Endothelial cell of umbilical vein (primary cell): ENCODE results near the gene MYLK. TPM values are rescaled to one million over a fixed set of nuclear protein-coding genes. Genes with fewer than 3 reads are reported as not detected.
"Not testable (repeated sequence)": the region's sequence is repeated elsewhere in the genome, so short reads cannot be mapped to it uniquely, and the experiment has no call there.

Experiments
- BruUV-seq: library from RNA; stranded (reverse); fragments of 400-500 nt; replicated peaks from 2 replicates; lab custom pipeline; 2021; lab: Mats Ljungman, UMichigan
- CTCF ChIA-PET: fragments of 300-600, 350-600 bp; sonication (Branson Sonifier 250); formaldehyde crosslinking; loops from one replicate; lab custom pipeline; 2021; ENCODE audit warnings: antibody characterized with exemption, inconsistent platforms; lab: Charles Lee
- POLR2A ChIA-PET: fragments of 300-600, 350-600 bp; sonication (Branson Sonifier 250); formaldehyde crosslinking; loops from one replicate; lab custom pipeline; 2021; ENCODE audit warnings: antibody characterized with exemption, inconsistent platforms; lab: Charles Lee
- DNase-seq: peaks from one replicate; pipeline ENCODE4 v3.0.0-alpha.2; 2011; ENCODE audit warnings: low read depth, low spot score
- FAIRE-seq: peaks from 2 replicates; lab custom pipeline; 2011; peaks lifted over from hg19 to GRCh38; lab: Jason Lieb, UNC
- H2AFZ ChIP-seq: 2 replicates; pipeline ENCODE4 v1.6.0; 2012; ENCODE audit warnings: low read depth, low read length, control low read depth, inconsistent platforms
- H3K27ac ChIP-seq: 2 replicates; pipeline ENCODE4 v1.5.1; 2011; ENCODE audit warnings: low read depth, mild to moderate bottlenecking, control low read depth, low read length, moderate library complexity; ENCODE audit not compliant: insufficient read depth
- H3K27me3 ChIP-seq, 2 experiments: 2 replicates each; pipeline versions ENCODE4 v1.6.0 to v1.6.1; 2011; ENCODE audit warnings: low read length in 2 of 2, mixed read lengths in 1 of 2; ENCODE audit not compliant: control insufficient read depth in 2 of 2, insufficient read depth in 2 of 2
- H3K36me3 ChIP-seq, 2 experiments: 2 replicates in 1 of 2; 3 replicates in 1 of 2; pipeline ENCODE4 v1.5.1; 2011; ENCODE audit warnings: low read length in 2 of 2, mild to moderate bottlenecking in 1 of 2, moderate library complexity in 1 of 2; ENCODE audit not compliant: control insufficient read depth in 2 of 2, insufficient read depth in 2 of 2; ENCODE audit errors: extremely low read depth in 1 of 2
- H3K4me1 ChIP-seq: 3 replicates; pipeline ENCODE4 v1.5.1; 2011; ENCODE audit warnings: mild to moderate bottlenecking, low read length; ENCODE audit not compliant: control insufficient read depth, insufficient read depth; ENCODE audit errors: extremely low read depth
- H3K4me2 ChIP-seq: 2 replicates; pipeline ENCODE4 v1.6.1; 2011; ENCODE audit warnings: low read length, control low read depth, mixed read lengths; ENCODE audit not compliant: insufficient read depth
- H3K4me3 ChIP-seq, 3 experiments: fragments of 200-600 bp in 1 of 3; sonication (generic), shearing (Covaris generic) in 1 of 3; replicated peaks in 1 of 3; 2 replicates each; pipeline ENCODE4 v1.5.1; 2011 to 2016; ENCODE audit warnings: control low read depth in 3 of 3, low read length in 3 of 3, mild to moderate bottlenecking in 2 of 3, inconsistent platforms in 1 of 3, low read depth in 1 of 3, moderate library complexity in 1 of 3; ENCODE audit not compliant: insufficient read depth in 1 of 3
- H3K79me2 ChIP-seq: 2 replicates; pipeline ENCODE4 v1.6.0; 2012; ENCODE audit warnings: low read length, inconsistent platforms; ENCODE audit not compliant: control insufficient read depth, insufficient read depth
- H3K9ac ChIP-seq: replicated peaks from 2 replicates; pipeline ENCODE3; 2011; ENCODE audit warnings: low read length, control low read depth; ENCODE audit not compliant: insufficient read depth; ENCODE audit errors: extremely low read depth
- H3K9me1 ChIP-seq: replicated peaks from 3 replicates; pipeline ENCODE4 v1.6.0; 2011; ENCODE audit warnings: mild to moderate bottlenecking, low read length; ENCODE audit not compliant: control insufficient read depth, insufficient read depth; ENCODE audit errors: extremely low read depth
- H3K9me3 ChIP-seq: replicated peaks from 2 replicates; pipeline ENCODE4 v1.5.1; 2012; ENCODE audit warnings: low read length, inconsistent platforms; ENCODE audit not compliant: control insufficient read depth, insufficient read depth
- H4K20me1 ChIP-seq: replicated peaks from 2 replicates; pipeline ENCODE3; 2011; ENCODE audit warnings: mild to moderate bottlenecking, low read length; ENCODE audit not compliant: control insufficient read depth, insufficient read depth; ENCODE audit errors: extremely low read depth
- CTCF ChIP-seq, 2 donors: IDR thresholded peaks; 1 replicate in 1 of 2; 2 replicates in 1 of 2; pipeline ENCODE4 v1.5.1; 2011; ENCODE audit warnings: low read length in 2 of 2, mild to moderate bottlenecking in 2 of 2, moderate library complexity in 2 of 2, control low read depth in 1 of 2, inconsistent platforms in 1 of 2, low read depth in 1 of 2; ENCODE audit not compliant: insufficient read depth in 1 of 2; ENCODE audit errors: extremely low read depth in 1 of 2
- EZH2 ChIP-seq: IDR thresholded peaks from 2 replicates; pipeline ENCODE4 v1.6.1; 2012; ENCODE audit warnings: borderline replicate concordance, low read depth, mild to moderate bottlenecking, moderate library complexity, low read length, inconsistent platforms; ENCODE audit not compliant: severe bottlenecking
- FOS ChIP-seq: IDR thresholded peaks from 2 replicates; pipeline ENCODE4 v1.6.1; 2011; ENCODE audit warnings: mild to moderate bottlenecking, low read length, moderate library complexity, borderline replicate concordance; ENCODE audit not compliant: insufficient read depth
- GATA2 ChIP-seq: IDR thresholded peaks from 2 replicates; pipeline ENCODE4 v1.7.0; 2011; ENCODE audit warnings: low read depth, mild to moderate bottlenecking, moderate library complexity, mixed read lengths, low read length; ENCODE audit not compliant: insufficient read length, insufficient read depth
- JUN ChIP-seq: IDR thresholded peaks from 2 replicates; pipeline ENCODE4 v1.6.1; 2011; ENCODE audit warnings: borderline replicate concordance, low read depth; ENCODE audit not compliant: insufficient read length, insufficient read depth
- POLR2A ChIP-seq: IDR thresholded peaks from 2 replicates; pipeline ENCODE4 v1.6.1; 2012; ENCODE audit warnings: low read depth, mild to moderate bottlenecking, control low read depth, low read length
- POLR2AphosphoS5 ChIP-seq: IDR thresholded peaks from 2 replicates; pipeline ENCODE4 v1.6.1; 2012; ENCODE audit warnings: low read depth, mild to moderate bottlenecking, control low read depth, low read length, moderate library complexity; ENCODE audit not compliant: insufficient read depth
- dilution Hi-C: fragments of 300-500 bp; cut with MboI; formaldehyde crosslinking; loops from one replicate; pipeline ENCODE4 v1.15.0; 2019; ENCODE audit warnings: low sequenced_read_pairs; ENCODE audit not compliant: extremely low pct_ligation_motif_present
- intact Hi-C: fragments of 100-400 bp; cut with micrococcal nuclease; formaldehyde crosslinking; loops from one replicate; pipeline ENCODE4 v1.10.0; 2022
- polyA plus RNA-seq, 4 experiments: library from polyadenylated mRNA; depleted of rRNA in 3 of 4; stranded (reverse) in 3 of 4; unstranded in 1 of 4; fragments of >200 nt; gene quantifications; 2 replicates each; pipeline versions ENCODE4 v1.2.1 to v1.2.3, GENCODE V29; 2011 to 2012; ENCODE audit warnings: missing spikeins in 1 of 4
- total RNA-seq: library from RNA; stranded (reverse); gene quantifications from 2 replicates; pipeline ENCODE4 v1.2.3, GENCODE V29; 2021

MYLK gene
- total and polyA plus RNA-seq, 2 donors (not counting 3 experiments of a cell fraction or from before 2014, with no cell fraction given) = 10.0 to 22.2 TPM

GRCh38 chr3:123722021-123722420 is 162.1 kb downstream of the MYLK start:
- FAIRE-seq (no peak), DNase-seq (no peak)
- Histone ChIP-seq H3K4me1 (no peaks in the 10 kb centered on the region), H3K4me3 (no peak overlapping the region), H3K79me2 (no peaks in the 10 kb centered on the region), H3K9me1 (no peaks in the 10 kb centered on the region), H3K4me2 (no peak overlapping the region), H4K20me1 (no peaks in the 10 kb centered on the region), H3K9me3 (no peaks in the 10 kb centered on the region), H3K9ac (no peak overlapping the region), H3K27me3 (peaks cover 0 to 6% of the 10 kb centered on the region in 2 experiments), H2AFZ (no peak overlapping the region), H3K36me3 (no peaks in the 10 kb centered on the region), H3K27ac (no peak overlapping the region)
- dilution Hi-C loops (no loop called here), intact Hi-C loops (no loop called here)
- no TSS peak for BruUV-seq
- TF ChIP-seq GATA2 (no peak), POLR2A (no peak), JUN (no peak), CTCF (IDR thresholded peaks at IDR 0.05; ENCODE audit: extremely low read depth in 1 of 2, insufficient read depth in 1 of 2, low read depth in 1 of 2, low read length in 2 of 2) (no peak), EZH2 (no peak), POLR2AphosphoS5 (no peak), FOS (no peak)
- POLR2A ChIA-PET = no interaction called here
- CTCF ChIA-PET = interaction anchor here (1.1 to 9.9 kb wide), 5 partner anchors 10 to 79 kb away, joined by 3 to 186 read pairs (median 17); no protein-coding TSS in a partner anchor

- intact Hi-C loops = not testable (repeated sequence)
- CTCF ChIA-PET = interaction anchor here (0.8 to 9.9 kb wide), 6 partner anchors 9 to 79 kb away, joined by 3 to 186 read pairs (median 38); no protein-coding TSS in a partner anchor
These were observed 162.9 kb downstream of the MYLK start for GRCh38 chr3:123721095-123721689.

More at GRCh38 chr3:123721095-123721689, 162.9 kb downstream of the MYLK start:
- POLR2A ChIA-PET, H3K9me3 ChIP-seq, H3K9ac ChIP-seq, dilution Hi-C loops, BruUV-seq, H3K4me3 ChIP-seq, FAIRE-seq, H3K4me1 ChIP-seq, H4K20me1 ChIP-seq, H3K27me3 ChIP-seq, H2AFZ ChIP-seq, DNase-seq, H3K79me2 ChIP-seq, H3K4me2 ChIP-seq, H3K27ac ChIP-seq, H3K9me1 ChIP-seq, H3K36me3 ChIP-seq: not testable (repeated sequence)
